HCEC 1CT (cell line): ENCODE results near the gene TBC1D16.
A peak's percentile ranks its signal among the peaks of the same experiment; 100 is the strongest.
"Not testable (repeated sequence)": the region's sequence is repeated elsewhere in the genome, so short reads cannot be mapped to it uniquely, and the experiment has no call there.

Experiments
- DNase-seq: peaks from one replicate; pipeline ENCODE4 v3.0.0-alpha.2; 2017

Gene TBC1D16

DNA sequence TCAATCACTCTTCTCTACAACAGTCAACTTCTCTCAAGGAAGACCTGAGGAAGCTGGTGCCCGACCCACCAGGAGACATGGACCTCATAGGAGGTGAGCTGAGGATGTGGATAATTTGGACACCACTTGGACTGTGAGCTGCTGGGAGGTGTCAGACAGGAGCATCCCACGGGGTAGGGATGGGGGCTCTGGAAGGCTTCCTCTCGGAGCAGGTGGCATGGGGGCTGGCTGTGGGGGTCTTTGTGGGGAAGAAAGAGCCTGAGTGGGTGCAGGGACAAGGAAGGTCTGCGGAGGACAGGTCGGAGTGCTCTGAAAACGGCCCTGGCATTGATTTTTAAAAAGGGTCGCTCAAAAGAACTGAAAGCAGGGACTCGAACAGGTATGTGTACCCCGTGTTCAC lies 64.0 kb downstream of the TBC1D16 start:
- DNase-seq: no peak

DNA sequence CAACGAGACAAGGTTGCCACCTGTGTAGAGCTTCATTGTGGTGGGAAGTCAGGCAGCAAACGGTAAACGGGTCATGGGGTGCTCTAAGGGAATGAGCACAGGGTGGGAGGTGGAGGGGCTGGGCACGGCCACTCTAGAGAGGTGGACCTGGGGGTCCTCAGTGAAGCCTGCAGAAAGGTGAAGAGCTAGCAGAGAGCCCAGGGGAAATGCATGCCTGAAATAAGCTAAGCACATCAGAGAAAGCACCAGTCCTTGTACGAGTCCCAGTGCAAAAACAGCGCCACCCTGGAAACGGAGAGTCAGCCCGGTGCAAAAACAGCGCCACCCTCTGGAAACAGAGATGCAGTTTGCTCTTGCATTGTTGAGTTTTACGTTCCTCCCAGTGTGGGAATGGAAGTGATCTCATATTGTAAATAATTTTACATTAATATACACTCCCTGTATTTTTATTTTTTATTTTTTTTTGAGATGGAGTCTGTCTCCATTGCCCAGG lies 65.0 kb downstream of the TBC1D16 start:
- DNase-seq: no peak

DNA sequence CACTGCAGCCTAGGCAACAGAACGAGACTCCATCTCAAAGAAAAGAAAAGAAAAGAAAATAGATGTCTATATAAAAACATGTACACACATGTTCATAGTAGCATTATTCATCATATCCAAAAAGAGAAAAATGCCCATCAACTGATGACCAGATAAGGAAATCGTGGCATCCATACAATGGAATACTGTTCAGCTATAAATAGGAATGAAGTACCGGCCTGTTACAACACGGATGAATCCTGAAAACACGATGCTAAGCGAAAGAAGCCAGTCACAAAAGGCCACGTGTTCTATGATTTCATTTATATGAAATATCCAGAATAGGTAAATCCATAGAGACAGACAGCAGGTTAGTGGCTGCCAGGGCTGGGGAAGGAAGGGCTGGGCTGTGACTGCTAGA lies 65.8 kb downstream of the TBC1D16 start:
- DNase-seq: no peak

DNA sequence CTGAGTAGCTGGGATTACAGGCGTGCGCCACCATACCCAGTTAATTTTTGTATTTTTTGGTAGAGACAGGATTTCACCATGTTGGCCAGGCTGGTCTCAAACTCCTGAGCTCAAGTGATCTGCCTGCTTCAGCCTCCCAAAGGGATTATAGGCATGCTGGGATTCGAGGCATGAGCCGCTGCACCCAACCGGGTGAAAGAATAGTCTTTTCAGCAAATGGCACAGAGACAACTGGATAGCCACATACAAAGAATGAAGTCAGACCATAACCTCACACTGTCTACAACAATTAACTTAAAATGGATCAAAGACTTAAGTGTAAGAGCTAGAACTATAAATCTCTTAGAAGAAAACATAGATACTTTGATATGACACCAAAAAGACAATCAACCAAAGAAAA lies 67.6 kb downstream of the TBC1D16 start:
- DNase-seq: no peak

DNA sequence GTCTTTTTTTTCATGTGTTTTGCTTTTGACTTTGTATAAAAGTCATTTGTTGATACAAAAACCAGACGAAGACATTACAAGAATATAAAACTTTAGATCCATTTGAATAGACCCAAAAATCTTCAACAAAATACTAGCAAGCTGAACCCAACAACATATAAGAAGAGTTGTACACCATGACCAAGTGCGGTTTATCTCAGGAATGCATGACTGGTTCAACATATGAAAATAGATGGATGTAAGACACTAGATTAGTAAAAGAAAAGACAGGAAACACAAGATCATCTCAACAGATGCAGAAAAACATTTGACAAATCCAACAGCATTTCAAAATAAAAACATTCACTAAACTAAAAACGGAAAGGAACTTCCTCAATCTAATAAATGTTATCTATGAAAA lies 69.0 kb downstream of the TBC1D16 start:
- DNase-seq: no peak

DNA sequence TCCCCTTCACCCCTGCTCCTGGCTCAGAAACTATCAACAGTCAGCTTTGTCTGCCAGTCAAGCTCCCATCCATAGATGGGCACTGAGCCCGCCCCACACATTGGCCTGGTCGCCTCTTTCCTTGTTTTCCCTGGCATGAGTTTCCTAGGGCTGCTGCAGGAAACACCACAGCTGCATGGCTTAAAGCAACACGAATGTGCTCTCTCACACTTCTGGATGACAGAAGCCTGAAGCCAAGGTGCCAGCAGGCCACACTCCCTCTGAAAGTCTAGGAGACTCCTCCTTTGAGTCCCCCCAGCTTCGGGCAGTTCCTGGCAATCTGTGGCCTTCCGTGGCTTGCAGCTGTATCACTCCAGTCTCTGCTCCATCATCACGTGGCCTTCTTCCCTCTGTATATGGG lies 69.9 kb downstream of the TBC1D16 start:
- DNase-seq: no peak

GRCh38 chr17:79962467-79962866 lies 73.2 kb downstream of the TBC1D16 start:
- not testable (repeated sequence) for DNase-seq

DNA sequence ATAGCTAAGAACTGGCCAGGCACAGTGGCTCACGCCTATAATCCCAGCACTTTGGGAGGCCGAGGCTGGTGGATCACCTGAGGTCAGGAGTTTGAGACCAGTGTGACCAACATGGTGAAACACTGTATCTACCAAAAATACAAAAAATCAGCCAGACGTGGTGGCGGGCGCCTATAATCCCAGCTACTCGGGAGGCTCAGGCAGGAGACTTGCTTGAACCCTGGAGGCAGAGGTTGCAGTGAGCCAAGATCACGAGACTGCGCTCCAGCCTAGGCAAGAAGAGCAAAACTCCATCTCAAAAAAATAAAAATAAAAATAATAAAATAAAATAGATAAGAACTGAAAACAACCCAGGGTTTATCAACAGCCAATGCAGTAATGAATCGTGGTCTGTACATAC lies 74.1 kb downstream of the TBC1D16 start:
- DNase-seq: not testable (repeated sequence)

DNA sequence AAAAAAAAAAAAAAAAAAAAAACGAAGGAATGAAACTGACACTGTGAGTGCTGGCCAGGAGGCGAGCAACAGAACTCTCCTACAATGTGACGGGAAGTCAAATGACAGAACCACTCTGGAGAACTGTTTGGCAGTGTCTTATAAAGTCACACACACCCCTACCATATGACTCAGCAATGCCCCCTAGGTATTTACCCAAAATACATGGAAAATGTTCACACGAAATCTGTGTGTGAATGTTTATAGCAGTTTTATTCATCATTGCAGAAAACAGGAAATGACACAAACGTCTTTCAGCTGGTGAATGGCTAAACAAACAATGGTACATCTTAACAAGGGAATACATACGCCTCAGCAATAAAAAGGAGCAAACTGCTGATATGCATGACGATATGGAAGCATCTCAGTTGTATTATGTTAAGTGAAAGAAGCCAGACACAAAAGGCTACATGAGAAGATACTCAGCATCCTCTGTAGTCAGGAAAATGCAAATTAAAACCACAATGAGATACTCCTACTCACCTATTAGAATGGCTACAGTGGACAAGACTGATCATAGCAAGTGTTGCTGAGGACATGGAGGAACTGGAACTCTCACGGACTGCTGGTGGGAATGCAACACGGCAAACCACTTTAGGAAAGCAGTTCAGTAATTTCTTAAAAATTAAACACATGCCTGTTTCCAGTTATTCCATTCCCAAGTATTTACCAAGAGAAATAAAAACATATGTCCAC lies 74.7 kb downstream of the TBC1D16 start:
- DNase-seq: peak; percentile 18

- DNase-seq: no peak
These were observed 76.6 kb downstream of the TBC1D16 start for GRCh38 chr17:79959042-79959441.

DNA sequence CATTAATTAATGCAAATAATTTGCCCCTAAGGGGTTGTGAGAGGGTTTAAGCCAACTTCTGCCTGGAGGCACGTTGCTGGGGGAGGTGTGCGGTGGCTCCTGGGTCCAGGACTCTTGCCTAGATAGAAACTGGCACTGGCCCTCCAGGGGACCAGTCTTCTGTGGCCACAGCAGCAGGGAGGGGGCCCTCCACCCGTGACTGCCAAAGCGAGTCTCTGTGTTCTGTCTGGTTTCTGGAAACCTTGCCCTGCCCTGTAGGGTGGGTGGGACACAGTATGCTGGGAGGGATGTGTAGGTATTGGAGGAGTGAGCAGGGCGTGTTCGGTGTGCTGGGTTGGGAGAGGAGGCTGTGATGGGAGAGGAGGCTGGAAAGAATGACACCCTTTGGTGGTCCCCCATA lies 78.8 kb downstream of the TBC1D16 start:
- DNase-seq: no peak

DNA sequence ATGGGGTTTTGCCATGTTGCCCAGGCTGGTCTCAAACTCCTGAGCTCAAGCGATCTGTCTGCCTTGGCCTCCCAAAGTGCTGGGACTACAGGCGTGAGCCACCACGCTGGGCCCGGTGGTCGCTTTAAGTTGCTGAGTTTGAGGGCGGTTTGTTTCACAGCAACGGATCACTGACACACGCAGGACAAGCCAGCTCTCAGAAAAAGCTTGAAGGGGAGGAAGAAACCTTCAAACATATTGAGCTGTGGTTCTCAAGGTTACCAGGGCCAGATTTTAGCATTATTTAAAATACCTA lies 79.3 kb downstream of the TBC1D16 start:
- DNase-seq: not testable (repeated sequence)

GRCh38 chr17:79955691-79956440 lies 79.8 kb downstream of the TBC1D16 start:
- DNase-seq: no peak

DNA sequence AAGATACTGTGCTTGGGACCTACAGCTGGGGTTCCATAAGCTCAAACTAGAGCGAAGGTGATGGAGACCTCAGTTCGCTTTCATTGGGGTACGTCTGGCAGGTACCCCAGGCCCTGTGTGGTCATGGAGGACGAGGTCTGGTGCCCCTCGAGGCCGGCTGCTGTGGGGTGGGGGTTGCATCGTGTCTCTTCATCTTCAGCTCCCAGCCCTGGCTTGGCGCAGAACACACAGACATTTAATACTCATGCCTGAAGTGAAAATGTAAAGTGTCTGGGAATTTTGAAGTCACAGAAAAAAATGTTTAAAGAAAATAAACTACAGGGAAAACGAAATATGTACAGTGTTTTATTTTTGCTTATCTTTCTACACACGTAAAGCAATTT lies 80.5 kb downstream of the TBC1D16 start:
- no peak for DNase-seq

DNA sequence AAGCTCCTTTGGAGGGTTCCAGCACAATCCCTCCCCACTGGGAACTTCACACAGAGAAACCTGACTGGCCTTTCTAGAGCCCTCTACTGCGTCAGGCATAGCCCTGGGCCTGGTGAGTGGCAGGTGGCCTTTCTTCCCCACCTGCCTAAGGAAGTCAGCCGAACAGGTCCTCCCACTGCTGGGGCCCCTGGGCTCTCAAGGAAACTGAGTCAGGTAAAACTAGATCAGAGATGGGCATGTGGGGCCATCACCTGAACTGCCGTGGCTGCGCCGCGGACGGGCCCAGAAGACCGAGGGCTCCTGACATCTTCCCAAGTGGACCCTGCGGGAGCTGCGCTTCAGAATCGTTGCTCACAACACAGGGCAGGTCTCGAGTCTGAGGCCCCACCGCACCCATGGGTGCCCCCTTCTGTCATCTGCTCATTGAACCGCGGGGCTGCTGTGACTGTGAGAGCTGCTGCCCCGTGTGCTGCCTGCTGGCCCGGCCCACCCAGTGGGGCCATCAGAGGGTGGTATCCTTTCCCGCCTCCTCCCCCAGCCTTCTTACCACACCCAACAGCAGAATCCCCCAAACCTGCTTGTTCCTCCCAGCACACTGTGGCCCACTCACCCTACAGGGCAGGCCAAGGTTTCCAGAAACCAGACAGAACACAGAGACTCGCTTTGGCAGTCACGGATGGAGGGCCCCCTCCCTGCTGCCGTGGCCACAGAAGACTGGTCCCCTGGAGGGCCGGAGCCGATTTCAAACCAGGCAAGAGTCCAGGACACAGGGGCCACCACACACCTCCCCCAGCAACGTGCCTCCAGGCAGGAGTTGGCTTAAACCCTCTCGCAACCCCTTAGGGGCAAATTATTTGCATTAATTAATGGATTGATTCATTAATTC lies 81.1 kb downstream of the TBC1D16 start:
- no peak for DNase-seq

- DNase-seq: no peak
These were observed 82.3 kb downstream of the TBC1D16 start for GRCh38 chr17:79953335-79953734.

DNA sequence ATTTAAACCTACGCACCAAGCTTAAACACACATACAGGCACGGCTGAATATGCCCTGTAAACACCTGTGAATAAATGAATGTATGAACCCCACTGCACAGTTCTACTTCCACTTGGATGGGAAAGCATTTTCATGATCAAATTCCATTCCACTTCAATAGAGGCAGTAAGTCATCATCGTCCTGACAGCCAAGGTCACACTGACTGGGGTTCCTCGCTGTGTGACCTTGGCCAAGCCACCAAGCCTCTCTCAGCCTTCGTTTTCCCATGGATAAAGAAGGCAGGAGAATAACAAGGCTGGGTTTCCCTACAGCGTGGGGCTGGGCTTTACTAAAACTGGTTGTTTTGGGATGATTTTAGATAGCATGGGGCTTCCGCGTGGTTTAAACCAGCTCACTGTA lies 82.8 kb downstream of the TBC1D16 start:
- DNase-seq: no peak

DNA sequence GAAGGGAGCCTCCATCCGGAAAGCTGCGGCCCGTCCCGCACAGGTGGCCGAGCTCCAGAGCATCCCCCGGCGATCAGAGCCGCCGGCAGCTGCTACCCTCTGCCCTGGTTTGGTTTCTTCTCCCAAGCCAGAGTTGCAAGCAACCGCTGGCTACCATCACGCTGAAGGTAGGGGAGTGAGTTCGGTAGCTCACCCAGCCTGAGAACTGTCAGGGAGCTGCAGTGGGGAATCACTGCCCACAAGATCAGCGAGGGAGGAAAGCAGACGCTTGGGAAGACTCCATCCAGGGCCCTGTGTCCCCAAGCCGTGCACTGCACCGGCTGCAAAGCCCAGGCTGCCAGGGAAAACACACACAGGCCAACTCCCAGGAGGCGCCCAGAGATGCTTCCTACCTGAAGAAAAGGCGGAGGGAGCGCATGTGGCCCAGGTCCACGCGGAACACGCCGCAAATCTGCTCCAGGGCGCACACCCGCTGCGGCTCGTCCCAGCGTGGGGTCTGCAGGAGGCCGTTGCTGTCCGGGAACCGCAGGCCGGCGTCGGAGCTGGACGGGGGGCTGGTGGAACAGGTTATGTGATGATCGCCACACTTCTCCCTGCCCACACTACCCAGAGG lies 83.3 kb downstream of the TBC1D16 start:
- DNase-seq: no peak

- DNase-seq: no peak
These were observed 84.1 kb downstream of the TBC1D16 start for GRCh38 chr17:79951361-79952264.

- no peak for DNase-seq
These were observed 84.9 kb downstream of the TBC1D16 start for GRCh38 chr17:79950751-79951150.

DNA sequence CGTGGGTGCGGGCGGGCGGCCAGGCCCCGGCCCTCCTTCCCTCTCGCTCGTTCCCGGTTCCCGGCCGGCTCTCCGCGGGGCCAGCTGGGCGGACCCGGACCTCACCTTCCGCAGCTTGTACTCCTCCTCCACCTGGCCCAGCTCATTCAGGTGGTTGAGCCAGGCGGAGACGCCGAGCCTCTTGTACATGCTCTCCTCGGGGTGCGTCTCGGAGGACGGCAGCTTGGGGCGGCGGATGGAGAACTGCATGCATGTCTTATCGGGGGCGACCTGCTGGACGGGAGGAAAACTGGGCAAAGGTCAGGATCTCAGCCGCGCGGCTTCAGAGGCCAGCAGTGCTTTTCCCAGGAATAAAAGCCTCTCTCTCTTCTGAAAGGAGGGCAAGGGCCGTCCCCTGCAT lies 85.4 kb downstream of the TBC1D16 start:
- no peak for DNase-seq

DNA sequence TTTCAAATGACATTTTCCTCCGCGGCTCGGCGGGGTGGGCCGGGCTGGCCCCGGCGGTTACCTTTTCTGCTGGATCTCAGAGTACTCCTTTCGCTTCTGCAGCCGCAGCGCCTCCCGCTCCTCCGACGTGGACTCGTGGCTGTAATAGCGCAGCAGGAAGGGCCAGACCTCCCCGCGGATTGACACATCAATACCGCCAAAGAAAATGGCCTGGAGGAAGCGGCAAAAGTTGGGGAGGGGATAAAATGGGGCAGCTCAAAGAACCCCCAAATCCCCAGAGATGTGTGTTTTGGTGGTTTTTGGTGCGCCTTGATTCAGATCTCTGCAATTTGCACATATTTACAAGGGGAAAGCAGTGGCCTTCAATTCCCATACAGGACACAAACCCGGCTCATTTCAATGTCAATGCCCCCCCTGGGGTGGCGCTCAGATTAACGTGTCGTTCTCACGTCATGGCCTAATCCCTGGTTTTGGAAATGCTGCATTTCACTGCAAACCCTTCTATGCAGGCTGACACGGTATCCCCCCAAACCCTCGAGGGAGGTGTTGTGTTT lies 85.9 kb downstream of the TBC1D16 start:
- DNase-seq: no peak
